Measurements from ENCODE around the gene AOX1.

GRCh38 chr2:200664770-200665494, 79.1 kb downstream of the AOX1 start:
- no peak for TF ChIP-seq CHD2 (IDR thresholded peaks at IDR 0.05; ENCODE audit: low read length, partially characterized antibody)
- no peak for TF ChIP-seq POLR2AphosphoS2 (conservative IDR thresholded peaks at IDR 0.05; ENCODE audit: low read length)
- no peak for TF ChIP-seq POLR2A (IDR thresholded peaks at IDR 0.05; ENCODE audit: low read length)
- no peak for TF ChIP-seq RFX5 (IDR thresholded peaks at IDR 0.05)
- TF ChIP-seq FOSL2 (IDR thresholded peaks at IDR 0.05), result no peak
- TF ChIP-seq FOSL2 (CRISPR knock-in tag; IDR thresholded peaks at IDR 0.05), result no peak
- TF ChIP-seq, protein P1, sequence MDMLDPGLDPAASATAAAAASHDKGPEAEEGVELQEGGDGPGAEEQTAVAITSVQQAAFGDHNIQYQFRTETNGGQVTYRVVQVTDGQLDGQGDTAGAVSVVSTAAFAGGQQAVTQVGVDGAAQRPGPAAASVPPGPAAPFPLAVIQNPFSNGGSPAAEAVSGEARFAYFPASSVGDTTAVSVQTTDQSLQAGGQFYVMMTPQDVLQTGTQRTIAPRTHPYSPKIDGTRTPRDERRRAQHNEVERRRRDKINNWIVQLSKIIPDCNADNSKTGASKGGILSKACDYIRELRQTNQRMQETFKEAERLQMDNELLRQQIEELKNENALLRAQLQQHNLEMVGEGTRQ (IDR thresholded peaks at IDR 0.05), result no peak
